ENCODE results near the gene MRPL44.

MRPL44 gene

DNA sequence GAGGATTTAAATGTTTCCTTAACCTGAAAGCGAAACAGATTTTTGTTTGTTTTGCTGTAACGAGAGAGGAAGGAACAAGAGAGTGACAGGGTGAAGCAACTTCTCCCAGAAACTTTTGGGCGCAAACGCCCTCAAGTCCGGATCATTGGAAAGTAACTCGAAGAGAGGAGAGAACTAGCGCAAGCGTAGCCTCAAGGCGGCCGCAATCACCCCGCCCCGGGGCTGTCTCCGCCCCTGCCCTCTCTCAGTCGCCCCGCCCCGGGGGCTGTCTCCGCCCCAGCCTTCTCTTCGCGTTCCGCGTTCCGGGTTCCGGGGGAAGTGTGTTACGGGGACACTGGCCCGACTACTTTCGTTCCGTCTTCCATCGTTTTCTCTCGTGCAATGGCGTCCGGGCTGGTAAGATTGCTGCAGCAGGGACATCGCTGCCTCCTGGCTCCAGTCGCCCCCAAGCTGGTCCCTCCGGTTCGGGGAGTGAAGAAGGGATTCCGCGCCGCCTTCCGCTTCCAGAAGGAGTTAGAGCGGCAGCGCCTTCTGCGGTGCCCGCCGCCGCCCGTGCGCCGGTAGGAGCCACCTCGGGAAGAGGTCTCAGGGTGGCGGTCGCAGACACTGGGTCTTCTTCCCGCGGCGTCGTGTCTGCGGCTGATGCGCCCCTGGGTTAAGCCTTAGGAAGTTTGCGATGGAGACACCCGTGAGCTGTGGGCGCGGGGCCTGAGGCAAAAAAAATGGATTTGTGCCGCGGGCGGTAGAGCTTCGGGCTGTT is at the start of gene MRPL44:
Gene MRPL44, plus strand, starts transcription at position 372 of the 760 bp plus-strand sequence. Its CDS starts 10 bp downstream, at position 382.
- DNase-seq, result peak; percentile 98 to 99

- no peak for DNase-seq
Measured at GRCh38 chr2:223908304-223908998, 48.8 kb upstream of the MRPL44 start.

DNA sequence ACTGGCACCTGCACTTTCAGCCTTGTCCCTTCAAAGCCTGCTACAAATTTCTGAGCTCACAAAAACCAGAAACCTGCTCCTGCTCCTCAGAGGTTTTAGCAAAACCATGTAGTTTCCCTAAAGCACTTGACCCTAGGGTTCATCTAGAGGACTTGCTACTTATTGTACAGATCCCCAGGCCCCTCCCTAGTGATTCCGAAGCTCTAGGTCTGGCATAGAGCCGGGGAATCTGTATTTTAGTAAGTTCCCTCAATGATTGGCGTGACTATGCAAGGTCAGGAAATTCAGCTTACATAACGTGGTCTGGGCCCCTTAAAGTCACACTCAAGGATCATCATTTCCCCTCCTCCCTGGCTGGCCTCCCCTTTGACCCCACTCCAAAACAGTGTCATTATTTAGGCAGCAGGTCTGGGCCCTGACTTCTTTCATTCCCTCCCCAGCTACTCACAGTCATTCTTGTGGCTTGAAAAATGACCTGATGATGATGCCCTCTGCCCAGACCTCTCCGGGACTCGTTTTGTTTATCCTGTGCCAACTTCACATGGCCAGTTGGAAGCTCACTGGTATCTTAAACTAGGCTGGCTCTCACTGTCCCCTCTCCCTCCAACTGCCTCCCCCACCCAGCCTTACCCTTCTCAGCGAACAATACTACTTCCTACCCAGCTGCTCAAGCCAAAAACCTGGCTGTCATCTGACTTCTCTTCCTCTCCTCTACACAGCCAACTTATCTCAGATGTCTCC is 48.1 kb upstream of the MRPL44 start:
- no peak for DNase-seq

GRCh38 chr2:223914324-223914723 is 42.9 kb upstream of the MRPL44 start:
- DNase-seq, result no peak

DNA sequence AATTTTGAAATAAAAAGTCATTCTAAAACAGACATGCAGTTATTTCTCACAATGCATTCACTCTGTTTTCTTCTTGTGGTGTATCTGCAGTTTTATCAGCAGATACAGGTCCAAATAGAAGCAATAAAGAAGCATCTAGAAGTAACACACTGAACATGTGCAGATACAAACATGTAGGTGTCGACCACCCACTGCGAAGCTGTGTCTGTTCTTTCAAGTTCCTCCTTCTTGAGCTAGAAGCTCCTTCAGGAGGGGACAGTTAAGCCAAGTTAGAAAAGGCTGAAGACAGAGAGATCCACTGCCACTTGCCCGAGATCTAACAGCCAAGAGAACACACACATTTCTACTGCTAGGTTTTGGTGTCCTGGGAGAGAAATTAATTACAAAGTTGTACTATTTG is 42.2 kb upstream of the MRPL44 start:
- no peak for DNase-seq

GRCh38 chr2:223916181-223916920 is 40.9 kb upstream of the MRPL44 start:
- DNase-seq, result no peak

DNA sequence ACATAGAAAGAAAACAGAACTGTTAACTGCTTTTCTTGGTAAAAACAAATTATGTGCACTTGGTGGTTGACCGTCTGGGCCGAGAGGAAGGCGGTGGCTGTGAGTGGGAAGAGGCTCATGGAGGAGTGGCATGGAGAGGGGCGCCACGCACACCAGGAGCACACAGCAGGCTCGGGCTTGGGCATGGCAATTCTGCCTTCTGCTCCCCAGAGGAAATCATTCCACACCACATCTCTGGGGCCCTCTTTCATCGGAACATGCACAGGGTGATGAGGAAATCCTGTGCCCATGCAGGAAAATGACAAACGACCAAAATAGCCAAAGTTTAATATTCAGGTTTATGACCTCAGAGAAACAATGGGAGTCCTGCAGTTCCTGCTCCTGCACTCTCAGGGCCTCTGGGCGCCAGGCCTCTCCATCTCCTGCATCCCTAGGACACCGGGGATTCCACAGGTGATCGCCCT is 38.6 kb upstream of the MRPL44 start:
- no peak for DNase-seq

- no peak for DNase-seq
Measured at GRCh38 chr2:223920109-223920508, 37.2 kb upstream of the MRPL44 start.

DNA sequence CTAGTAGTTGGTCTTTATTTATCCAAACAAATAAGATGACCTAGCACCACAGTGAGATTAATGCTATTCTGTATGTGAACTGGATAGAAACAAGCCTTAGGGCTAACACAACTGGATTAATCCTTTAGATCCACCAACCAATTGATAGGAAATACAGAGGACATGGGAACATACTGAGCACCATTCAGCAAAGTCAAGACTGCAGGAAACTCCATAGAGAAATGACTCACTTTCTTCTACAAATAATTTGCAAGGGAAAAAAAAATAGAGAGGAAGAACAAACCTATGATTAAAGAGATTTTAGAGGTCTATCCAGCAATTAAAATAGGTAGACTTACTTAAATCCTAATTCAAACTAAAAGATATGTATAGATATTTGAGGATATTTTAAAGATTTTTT is 36.1 kb upstream of the MRPL44 start:
- DNase-seq, result no peak

- DNase-seq, result no peak
Measured at GRCh38 chr2:223922308-223922707, 35.0 kb upstream of the MRPL44 start.

DNA sequence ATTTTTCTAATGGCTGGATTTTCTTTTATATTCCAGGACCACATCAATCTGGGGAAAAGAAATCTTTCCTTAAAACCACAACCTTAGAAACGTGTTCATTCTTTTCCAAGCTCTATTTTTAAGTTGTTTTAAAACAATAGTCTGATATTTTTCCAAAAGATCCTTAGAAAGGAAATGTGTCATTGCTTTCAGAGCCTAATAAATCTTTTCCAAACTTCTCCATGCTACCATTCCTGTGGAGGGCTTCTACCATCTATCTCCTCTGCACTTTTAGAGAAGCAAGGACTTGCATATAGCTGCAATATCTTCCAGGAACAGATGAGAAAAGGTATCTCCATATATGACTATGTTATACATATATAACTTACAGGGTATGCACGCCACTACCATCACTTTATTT is 33.3 kb upstream of the MRPL44 start:
- no peak for DNase-seq

DNA sequence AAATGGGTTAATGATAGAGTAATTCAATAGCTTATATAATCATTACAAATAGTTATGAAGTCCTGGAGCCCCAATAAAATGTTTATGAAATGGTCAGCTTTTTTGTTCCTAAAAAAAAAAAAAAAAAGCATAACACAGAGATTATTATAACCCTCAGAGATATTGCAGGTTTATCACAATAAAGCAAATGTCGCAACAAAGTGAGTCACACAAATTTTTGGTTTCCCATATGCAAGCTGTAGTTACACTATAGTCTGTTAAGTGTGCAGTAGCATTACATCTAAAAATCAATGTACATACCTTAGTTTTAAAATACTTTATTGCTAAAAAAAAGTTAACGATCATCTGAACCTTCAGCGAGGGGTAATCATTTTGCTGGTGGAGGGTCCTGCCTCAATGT is 32.2 kb upstream of the MRPL44 start:
- DNase-seq, result no peak

- DNase-seq, result no peak
Measured at GRCh38 chr2:223928113-223929006, 28.9 kb upstream of the MRPL44 start.

DNA sequence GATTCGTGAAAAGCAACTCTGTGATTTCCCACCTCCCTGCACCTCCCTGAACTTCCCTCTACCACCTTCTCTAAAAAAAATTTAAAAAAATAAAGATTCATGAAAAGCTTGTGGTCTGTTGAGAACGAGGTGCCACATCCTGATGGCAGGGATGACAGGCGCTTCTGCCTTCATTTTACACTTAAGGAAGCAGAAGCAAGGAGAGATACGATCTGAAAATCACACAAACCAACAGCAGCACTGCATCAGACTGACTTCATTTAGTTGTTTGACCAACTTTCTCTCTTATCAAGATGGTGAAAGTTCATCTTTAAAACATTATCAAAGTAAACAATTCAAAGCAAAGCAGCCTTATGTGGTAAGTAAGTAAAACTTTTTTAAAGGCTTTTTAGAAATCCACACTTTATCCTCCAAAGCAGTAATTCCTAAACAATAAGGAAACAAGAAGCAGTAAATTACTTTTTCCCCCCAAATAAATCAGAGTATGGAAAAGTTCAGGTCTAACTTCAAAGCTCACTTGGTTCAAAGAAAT is 27.6 kb upstream of the MRPL44 start:
- DNase-seq, result no peak

- no peak for DNase-seq
Measured at GRCh38 chr2:223930103-223930976, 26.9 kb upstream of the MRPL44 start.

DNA sequence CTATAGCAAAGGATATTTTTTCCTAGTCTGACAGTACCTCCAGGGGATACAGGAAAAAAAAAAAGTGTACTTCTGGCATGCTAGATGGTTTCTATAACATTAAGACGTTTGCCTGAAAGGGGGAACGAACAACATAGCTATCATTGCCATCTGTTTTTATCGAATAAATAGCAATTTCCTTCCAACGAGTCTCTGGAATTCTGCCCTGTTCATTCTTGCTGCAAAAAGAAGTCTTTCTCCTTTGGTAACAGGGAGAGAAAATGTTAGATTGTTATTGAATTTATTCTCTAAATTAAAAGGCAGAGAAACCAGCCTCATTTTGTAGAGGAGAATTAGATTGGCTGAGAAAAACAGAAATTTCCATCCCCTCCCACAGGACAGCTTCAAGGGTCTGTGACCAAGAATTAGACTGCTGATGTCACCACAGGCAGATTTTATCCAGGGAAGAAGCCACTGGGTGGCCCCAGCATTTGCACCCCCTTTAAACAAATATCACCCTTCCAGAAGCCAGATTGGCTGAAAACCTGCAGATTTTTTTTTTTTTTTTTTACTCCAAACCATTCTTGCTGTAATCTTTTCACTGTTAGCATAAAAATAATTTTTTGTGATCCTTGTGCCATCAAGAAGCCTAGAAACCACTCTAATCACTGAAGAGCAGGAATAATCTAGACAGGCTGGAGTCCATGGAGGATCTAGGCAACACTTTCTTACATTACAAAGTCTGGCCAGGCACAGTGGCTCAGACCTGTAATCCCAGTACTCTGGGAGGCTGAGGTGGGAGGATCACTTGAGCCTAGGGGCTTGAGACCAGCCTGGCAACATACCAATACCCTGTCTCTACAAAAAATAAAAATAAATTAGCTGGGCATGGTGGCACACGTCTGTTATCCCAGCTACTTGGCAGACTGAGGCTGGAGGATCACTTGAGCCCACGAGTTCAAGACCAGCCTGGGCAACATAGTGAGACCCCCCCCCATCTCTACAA is 24.2 kb upstream of the MRPL44 start:
- no peak for DNase-seq

DNA sequence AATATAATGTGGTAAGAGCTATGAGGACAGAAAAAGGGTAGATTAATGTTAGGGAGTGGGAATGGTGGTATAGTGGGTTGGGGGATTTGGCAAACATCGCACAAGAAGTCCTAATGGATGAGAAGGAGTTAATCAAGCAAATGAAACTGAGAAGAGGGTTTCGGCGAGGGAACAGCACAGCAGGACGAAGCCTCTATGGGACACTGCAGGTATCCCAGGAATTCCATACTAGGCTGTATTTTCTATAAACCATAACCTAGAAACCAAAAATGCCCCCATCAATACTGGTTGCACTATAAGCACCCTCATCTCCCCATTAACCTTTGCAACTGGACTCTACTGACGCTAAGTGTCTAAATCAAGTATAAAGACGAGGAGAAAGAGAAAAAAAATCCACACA is 22.4 kb upstream of the MRPL44 start:
- DNase-seq, result no peak

DNA sequence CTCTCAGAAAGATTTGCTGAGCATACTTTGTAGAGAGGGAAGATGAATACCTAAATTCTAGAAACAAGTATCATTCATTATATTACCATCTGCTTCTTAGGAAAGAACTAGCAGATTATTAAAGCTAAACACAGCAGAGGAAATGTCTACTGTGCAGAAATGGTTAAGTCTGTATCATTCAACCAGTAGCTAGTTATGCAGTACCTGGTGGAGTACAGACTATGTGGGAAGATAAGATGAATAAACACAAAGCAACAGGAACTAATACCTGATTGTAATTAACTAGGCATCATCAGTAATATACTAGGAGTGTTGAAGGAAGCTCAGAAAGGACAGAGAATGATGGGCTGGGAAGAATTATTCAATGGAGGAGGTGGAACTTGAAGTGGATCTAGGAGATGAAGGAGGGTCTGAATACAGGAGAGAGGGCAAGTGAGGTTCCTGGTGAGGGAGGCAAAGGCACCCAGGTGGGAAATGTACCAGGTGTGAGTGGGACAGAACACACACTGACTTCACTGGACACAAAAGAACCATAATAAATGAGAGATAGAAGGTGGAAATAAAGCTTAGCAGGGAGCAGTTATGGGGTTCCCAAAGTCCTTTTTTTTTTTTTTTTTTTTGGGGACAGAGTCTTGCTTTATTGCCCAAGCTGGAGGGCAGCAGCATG is 21.7 kb upstream of the MRPL44 start:
- no peak for DNase-seq

DNA sequence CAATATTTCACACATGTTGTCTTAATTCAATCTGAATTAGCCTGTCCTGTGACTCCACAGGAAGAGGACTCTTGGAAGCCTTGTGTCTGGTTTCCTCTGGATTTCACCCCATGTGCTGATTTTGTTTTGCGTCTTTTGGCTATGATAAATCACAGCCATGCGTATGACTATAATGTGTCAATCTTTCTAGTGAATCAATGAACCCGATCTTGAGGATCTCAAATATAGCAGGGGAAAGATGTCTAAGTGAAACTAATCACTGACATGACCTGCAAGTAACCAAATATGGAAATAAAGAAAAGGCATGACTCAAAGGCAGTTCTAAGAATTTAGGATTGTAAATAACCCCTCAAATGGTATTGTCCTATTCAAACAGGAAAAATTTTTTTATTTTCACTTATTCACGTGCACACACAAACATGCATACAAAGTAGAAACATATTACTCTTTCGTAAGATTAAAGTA is 20.4 kb upstream of the MRPL44 start:
- DNase-seq, result no peak
